Measurements from ENCODE around the gene CANT1. TPM values are rescaled to one million over a fixed set of nuclear protein-coding genes. Genes with fewer than 3 reads are reported as not detected.
A peak's percentile ranks its signal among the peaks of the same experiment; 100 is the strongest.

CANT1 gene
- total RNA-seq, 1 experiment from 2014 or later, result 34.1 TPM

GRCh38 chr17:78974635-78975591 is 34.7 kb downstream of the CANT1 start:
- peak; percentile 35 for ATAC-seq

GRCh38 chr17:78973792-78974520 is 35.6 kb downstream of the CANT1 start:
- no peak for ATAC-seq
- Mint-ChIP-seq H3K27me3 (ENCODE audit: low read depth) (no peaks in the 10 kb centered on the region; the same call in 1 of the 2 replicates), H3K27ac (no peak overlapping the region), H3K9me3 (no peaks in the 10 kb centered on the region), H3K4me3 (no peak overlapping the region), H3K4me1 (peaks cover 24% of the 10 kb centered on the region), H3K36me3 (peaks cover 4% of the 10 kb centered on the region; the same call in 1 of the 2 replicates)
- TF ChIP-seq NFATC4 (CRISPR knock-in tag; IDR thresholded peaks at IDR 0.05), result no peak
- TF ChIP-seq ZBTB43 (CRISPR knock-in tag; IDR thresholded peaks at IDR 0.05), result no peak
- no peak for TF ChIP-seq ZNF121 (CRISPR knock-in tag; IDR thresholded peaks at IDR 0.05)
- no peak for TF ChIP-seq ZNF671 (CRISPR knock-in tag; IDR thresholded peaks at IDR 0.05)
- no peak for TF ChIP-seq TEAD1 (CRISPR knock-in tag; IDR thresholded peaks at IDR 0.05)
- no peak for TF ChIP-seq NR3C1 (CRISPR knock-in tag; conservative IDR thresholded peaks at IDR 0.05; ENCODE audit: low read depth)
- no peak for TF ChIP-seq SP1 (CRISPR knock-in tag; conservative IDR thresholded peaks at IDR 0.05)
- no peak for TF ChIP-seq CBFB (CRISPR knock-in tag; IDR thresholded peaks at IDR 0.05; ENCODE audit: low read depth)
- TF ChIP-seq OVOL2 (CRISPR knock-in tag; IDR thresholded peaks at IDR 0.05; ENCODE audit: borderline replicate concordance), result no peak
- TF ChIP-seq E2F5 (CRISPR knock-in tag; IDR thresholded peaks at IDR 0.05), result no peak
- TF ChIP-seq E2F1 (CRISPR knock-in tag; IDR thresholded peaks at IDR 0.05), result no peak
- TF ChIP-seq ZNF317 (CRISPR knock-in tag; IDR thresholded peaks at IDR 0.05; ENCODE audit: borderline replicate concordance, low read depth), result no peak
- TF ChIP-seq HMGXB4 (CRISPR knock-in tag; IDR thresholded peaks at IDR 0.05), result no peak
- ChIA-PET CTCF (interaction anchor here (1.0 to 8.3 kb wide), 7 partner anchors 13 to 130 kb away, joined by 3 to 95 read pairs (median 4); no protein-coding TSS in a partner anchor), POLR2A (interaction anchor here (0.7 kb wide), 1 partner anchor 50 kb away, joined by 3 read pairs; no protein-coding TSS in a partner anchor)
- no peak for DNase-seq (ENCODE audit: low spot score)

More at GRCh38 chr17:78974635-78975591, 34.7 kb downstream of the CANT1 start:
- no peaks in the 10 kb centered on the region; the same call in 1 of the 2 replicates for H3K27me3 Mint-ChIP-seq (ENCODE audit: low read depth)
- peak overlapping the region; percentile 76; the same call in 1 of the 2 replicates for H3K27ac Mint-ChIP-seq
- H3K9me3 Mint-ChIP-seq, result no peaks in the 10 kb centered on the region
- 0 out of 2 replicates have a peak, but pooled peaks have one; percentile 26 for TF ChIP-seq TEAD4 (CRISPR knock-in tag; IDR thresholded peaks at IDR 0.05)
- 0 out of 2 replicates have a peak, but pooled peaks have one; percentile 24 for TF ChIP-seq MAX (CRISPR knock-in tag; IDR thresholded peaks at IDR 0.05)
- TF ChIP-seq TEAD1 (CRISPR knock-in tag; IDR thresholded peaks at IDR 0.05), result peak; percentile 44; the same call in 1 of the 2 replicates
- TF ChIP-seq GTF2I (CRISPR knock-in tag; conservative IDR thresholded peaks at IDR 0.05), result no peak
- H3K4me1 Mint-ChIP-seq, result peaks cover 29% of the 10 kb centered on the region
- POLR2A ChIA-PET, result interaction anchor here (0.7 kb wide), 3 partner anchors 51 to 81 kb away, joined by 3 to 7 read pairs (median 6); no protein-coding TSS in a partner anchor
- peaks cover 4% of the 10 kb centered on the region; the same call in 1 of the 2 replicates for H3K36me3 Mint-ChIP-seq
- CTCF ChIA-PET, result interaction anchor here (0.9 to 8.3 kb wide), 7 partner anchors 9 to 266 kb away, joined by 3 to 95 read pairs (median 4); no protein-coding TSS in a partner anchor
- no peak for DNase-seq (ENCODE audit: low spot score)
- H3K4me3 Mint-ChIP-seq, result peak overlapping the region; percentile 59
